ENCODE measurements around the gene FASTKD2.

- TF ChIP-seq, protein P1, sequence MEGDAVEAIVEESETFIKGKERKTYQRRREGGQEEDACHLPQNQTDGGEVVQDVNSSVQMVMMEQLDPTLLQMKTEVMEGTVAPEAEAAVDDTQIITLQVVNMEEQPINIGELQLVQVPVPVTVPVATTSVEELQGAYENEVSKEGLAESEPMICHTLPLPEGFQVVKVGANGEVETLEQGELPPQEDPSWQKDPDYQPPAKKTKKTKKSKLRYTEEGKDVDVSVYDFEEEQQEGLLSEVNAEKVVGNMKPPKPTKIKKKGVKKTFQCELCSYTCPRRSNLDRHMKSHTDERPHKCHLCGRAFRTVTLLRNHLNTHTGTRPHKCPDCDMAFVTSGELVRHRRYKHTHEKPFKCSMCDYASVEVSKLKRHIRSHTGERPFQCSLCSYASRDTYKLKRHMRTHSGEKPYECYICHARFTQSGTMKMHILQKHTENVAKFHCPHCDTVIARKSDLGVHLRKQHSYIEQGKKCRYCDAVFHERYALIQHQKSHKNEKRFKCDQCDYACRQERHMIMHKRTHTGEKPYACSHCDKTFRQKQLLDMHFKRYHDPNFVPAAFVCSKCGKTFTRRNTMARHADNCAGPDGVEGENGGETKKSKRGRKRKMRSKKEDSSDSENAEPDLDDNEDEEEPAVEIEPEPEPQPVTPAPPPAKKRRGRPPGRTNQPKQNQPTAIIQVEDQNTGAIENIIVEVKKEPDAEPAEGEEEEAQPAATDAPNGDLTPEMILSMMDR (IDR thresholded peaks at IDR 0.05) = no peak
- no peak for TF ChIP-seq POLR2AphosphoS5 (IDR thresholded peaks at IDR 0.05)
Measured at GRCh38 chr2:206733341-206733740, 32.1 kb upstream of the FASTKD2 start.

Data from stomach (tissue), 4 donors.